ENCODE results near the gene TLE3.

TLE3 gene

GRCh38 chr15:70049701-70050301 is 47.9 kb downstream of the TLE3 start:
- peaks cover 49% of the 10 kb centered on the region for H3K36me3 ChIP-seq (ENCODE audit: control insufficient read depth, insufficient read depth, low read length)
- H3K27me3 ChIP-seq (replicated peaks; ENCODE audit: control insufficient read depth, insufficient read depth, low read length): no peaks in the 10 kb centered on the region
- DNase-seq (ENCODE audit: extremely low read depth, insufficient read length): no peak
- TF ChIP-seq CTCF (IDR thresholded peaks at IDR 0.05; ENCODE audit: insufficient read depth, low read length, poor library complexity, severe bottlenecking): no peak
- no peak overlapping the region for H3K4me3 ChIP-seq (replicated peaks; ENCODE audit: low read depth, low read length)

GRCh38 chr15:70048578-70049514 is 48.9 kb downstream of the TLE3 start:
- Histone ChIP-seq H3K4me3 (replicated peaks; ENCODE audit: low read depth, low read length) (no peak overlapping the region), H3K36me3 (ENCODE audit: control insufficient read depth, insufficient read depth, low read length) (peaks cover 40% of the 10 kb centered on the region), H3K27me3 (replicated peaks; ENCODE audit: control insufficient read depth, insufficient read depth, low read length) (no peaks in the 10 kb centered on the region)
- TF ChIP-seq CTCF (IDR thresholded peaks at IDR 0.05; ENCODE audit: insufficient read depth, low read length, poor library complexity, severe bottlenecking): no peak
- no peak for DNase-seq (ENCODE audit: extremely low read depth, insufficient read length)

- no peak for DNase-seq (ENCODE audit: extremely low read depth, insufficient read length)
- Histone ChIP-seq H3K27me3 (replicated peaks; ENCODE audit: control insufficient read depth, insufficient read depth, low read length) (no peaks in the 10 kb centered on the region), H3K36me3 (ENCODE audit: control insufficient read depth, insufficient read depth, low read length) (peaks cover 34% of the 10 kb centered on the region), H3K4me3 (replicated peaks; ENCODE audit: low read depth, low read length) (no peak overlapping the region)
- no peak for TF ChIP-seq CTCF (IDR thresholded peaks at IDR 0.05; ENCODE audit: insufficient read depth, low read length, poor library complexity, severe bottlenecking)
Observed at GRCh38 chr15:70048198-70048565, 49.5 kb downstream of the TLE3 start.

- no peak for TF ChIP-seq CTCF (IDR thresholded peaks at IDR 0.05; ENCODE audit: insufficient read depth, low read length, poor library complexity, severe bottlenecking)
Observed at GRCh38 chr15:70047386-70048197, 50.1 kb downstream of the TLE3 start.

GRCh38 chr15:70046679-70047369 is 50.9 kb downstream of the TLE3 start:
- Histone ChIP-seq H3K4me3 (replicated peaks; ENCODE audit: low read depth, low read length) (no peak overlapping the region), H3K36me3 (ENCODE audit: control insufficient read depth, insufficient read depth, low read length) (peaks cover 25% of the 10 kb centered on the region), H3K27me3 (replicated peaks; ENCODE audit: control insufficient read depth, insufficient read depth, low read length) (no peaks in the 10 kb centered on the region)
- DNase-seq (ENCODE audit: extremely low read depth, insufficient read length): no peak
- no peak for TF ChIP-seq CTCF (IDR thresholded peaks at IDR 0.05; ENCODE audit: insufficient read depth, low read length, poor library complexity, severe bottlenecking)

More at GRCh38 chr15:70047386-70048197, 50.1 kb downstream of the TLE3 start:
- DNase-seq (ENCODE audit: extremely low read depth, insufficient read length): no peak
- Histone ChIP-seq H3K36me3 (ENCODE audit: control insufficient read depth, insufficient read depth, low read length) (peaks cover 30% of the 10 kb centered on the region), H3K4me3 (replicated peaks; ENCODE audit: low read depth, low read length) (no peak overlapping the region), H3K27me3 (replicated peaks; ENCODE audit: control insufficient read depth, insufficient read depth, low read length) (no peaks in the 10 kb centered on the region)
